ENCODE data around the gene PROKR1. TPM values are rescaled to one million over a fixed set of nuclear protein-coding genes. Genes with fewer than 3 reads are reported as not detected.
A peak's percentile ranks its signal among the peaks of the same experiment; 100 is the strongest.
"Not testable (repeated sequence)": the region's sequence is repeated elsewhere in the genome, so short reads cannot be mapped to it uniquely, and the experiment has no call there.

PROKR1 gene
- total RNA-seq, 1 donor from 2014 or later = not detected

DNA sequence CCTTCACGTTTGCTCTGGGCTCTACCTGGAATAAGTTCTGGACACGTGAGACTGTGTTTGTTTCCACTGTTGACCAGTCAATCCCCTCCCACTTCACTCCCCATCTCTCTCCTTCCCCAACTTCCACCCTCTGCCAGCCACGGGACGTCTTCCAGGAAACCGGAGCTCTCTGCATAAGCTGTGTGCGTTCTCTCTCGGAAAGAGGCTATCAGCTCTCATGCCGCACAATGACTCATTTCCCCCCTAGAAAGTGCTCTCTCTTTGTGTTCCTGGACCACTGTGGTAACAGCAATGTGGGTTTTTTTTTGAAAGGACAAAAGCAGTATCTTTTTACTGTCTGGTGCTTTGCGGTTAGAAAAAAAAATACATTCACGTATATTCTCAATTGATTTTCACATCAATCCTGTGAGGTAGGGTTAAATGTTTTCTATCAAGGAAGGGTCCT is 10.2 kb downstream of the PROKR1 start:
- peak; percentile 64 for DNase-seq (ENCODE audit: extremely low read depth, low read depth, low spot score)

GRCh38 chr2:68658266-68658665 is 14.9 kb downstream of the PROKR1 start:
- DNase-seq (ENCODE audit: extremely low read depth, low read depth, low spot score) = no peak

DNA sequence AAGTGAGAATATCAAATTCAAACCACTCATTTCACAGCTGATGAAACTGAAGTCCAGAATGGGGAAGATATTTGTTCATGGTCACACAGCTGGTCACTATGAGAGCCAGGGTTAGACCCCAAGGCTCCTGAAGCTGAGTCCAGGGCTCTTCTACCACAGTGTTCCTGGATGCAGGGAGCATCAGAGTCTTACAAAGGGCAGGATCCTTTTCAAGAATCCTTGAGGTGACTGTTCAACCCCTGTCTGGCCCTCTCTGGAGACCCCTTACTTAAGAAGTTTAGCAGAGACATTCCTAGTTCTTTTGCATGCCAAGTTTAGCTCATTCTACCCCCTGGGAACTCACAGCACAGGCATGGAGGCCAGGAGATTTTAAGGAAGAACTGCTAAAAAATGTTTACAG is 15.7 kb downstream of the PROKR1 start:
- no peak for DNase-seq (ENCODE audit: extremely low read depth, low read depth, low spot score)

- DNase-seq (ENCODE audit: extremely low read depth, low read depth, low spot score) = no peak
Measured at GRCh38 chr2:68660658-68661057, 17.3 kb downstream of the PROKR1 start.

DNA sequence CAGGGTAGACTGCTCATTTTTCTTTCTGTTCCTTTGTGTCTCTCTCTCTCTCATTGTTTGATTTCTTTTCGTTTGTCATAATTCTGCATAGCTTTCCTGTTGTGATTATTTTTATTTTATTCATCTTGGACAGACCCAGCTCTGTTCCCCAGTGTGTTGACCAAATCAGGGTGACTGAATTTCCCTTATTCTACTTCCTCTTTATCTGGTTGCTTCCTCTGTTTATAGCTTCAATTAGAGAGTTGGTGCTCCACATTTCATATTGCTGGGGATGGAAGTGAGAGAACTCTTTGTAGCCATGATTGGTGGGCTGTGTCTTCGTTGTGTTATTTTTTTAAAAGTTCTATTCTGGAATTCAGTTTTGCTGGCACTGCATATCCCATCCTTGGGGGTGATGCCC is 19.1 kb downstream of the PROKR1 start:
- DNase-seq (ENCODE audit: extremely low read depth, low read depth, low spot score) = no peak

DNA sequence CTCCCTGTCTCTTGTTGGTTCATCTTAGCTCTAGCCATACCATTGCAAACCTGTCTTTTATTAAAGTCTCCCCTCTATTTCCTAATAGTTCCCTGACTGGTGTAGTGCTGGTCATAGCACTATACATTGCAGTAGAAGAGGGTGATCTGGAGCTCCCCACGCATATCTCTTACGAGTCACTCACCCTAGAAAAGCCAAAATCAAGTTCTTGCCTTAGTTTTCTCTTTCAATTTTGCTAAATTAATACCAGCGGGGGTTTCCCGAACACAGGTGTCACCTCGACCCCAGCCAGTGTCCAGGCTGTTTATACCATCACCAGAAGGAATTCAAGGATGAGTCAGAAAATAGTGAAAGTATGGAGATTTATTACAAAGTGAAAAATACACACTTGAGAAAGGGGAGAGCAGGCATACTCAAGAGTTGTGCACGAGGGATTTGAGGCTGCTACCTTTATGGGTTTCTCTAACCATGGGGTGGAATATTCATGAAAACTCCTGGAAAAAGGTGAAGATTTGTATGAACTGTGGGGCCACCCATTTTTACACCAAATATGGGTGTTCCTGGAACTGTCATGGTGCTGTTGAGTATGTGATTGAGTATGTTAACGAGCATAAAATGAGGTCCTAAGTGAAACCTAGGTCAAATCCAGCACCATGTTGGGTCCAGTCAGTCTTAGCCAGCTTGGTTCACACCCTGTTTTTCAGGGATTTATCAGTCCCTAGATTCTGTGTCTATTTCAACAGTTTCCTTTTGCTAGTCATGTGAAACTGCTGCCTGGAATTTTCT is 20.2 kb downstream of the PROKR1 start:
- no peak for DNase-seq (ENCODE audit: extremely low read depth, low read depth, low spot score)

- no peak for DNase-seq (ENCODE audit: extremely low read depth, low read depth, low spot score)
Measured at GRCh38 chr2:68667371-68667770, 24.0 kb downstream of the PROKR1 start.

DNA sequence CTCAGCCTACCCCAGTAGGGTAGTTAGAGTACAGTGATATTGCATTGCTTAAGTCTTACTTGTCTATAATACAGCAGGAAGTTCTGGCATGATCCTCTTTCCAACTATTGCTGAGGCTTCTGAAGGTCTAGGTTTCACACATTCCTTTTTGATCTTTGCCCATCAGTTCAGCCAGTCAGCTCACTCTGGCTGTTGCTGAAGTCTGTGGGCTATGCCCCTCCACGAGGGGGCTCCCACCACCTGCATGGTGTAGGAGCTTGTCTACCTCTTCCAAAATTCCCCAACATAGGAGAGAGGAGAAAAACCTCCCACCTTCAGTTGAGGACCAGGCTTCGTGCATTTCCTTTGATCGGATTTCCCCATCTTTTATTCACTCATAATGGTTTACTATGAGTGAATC is 26.3 kb downstream of the PROKR1 start:
- no peak for DNase-seq (ENCODE audit: extremely low read depth, low read depth, low spot score)

- DNase-seq (ENCODE audit: extremely low read depth, low read depth, low spot score) = no peak
Measured at GRCh38 chr2:68671961-68672360, 28.6 kb downstream of the PROKR1 start.

GRCh38 chr2:68673631-68674030 is 30.3 kb downstream of the PROKR1 start:
- no peak for DNase-seq (ENCODE audit: extremely low read depth, low read depth, low spot score)

- no peak for DNase-seq (ENCODE audit: extremely low read depth, low read depth, low spot score)
Measured at GRCh38 chr2:68675470-68675869, 32.1 kb downstream of the PROKR1 start.

- not testable (repeated sequence) for DNase-seq (ENCODE audit: extremely low read depth, low read depth, low spot score)
Measured at GRCh38 chr2:68677837-68678236, 34.5 kb downstream of the PROKR1 start.

GRCh38 chr2:68679166-68679916 is 36.0 kb downstream of the PROKR1 start:
- not testable (repeated sequence) for DNase-seq (ENCODE audit: extremely low read depth, low read depth, low spot score)

DNA sequence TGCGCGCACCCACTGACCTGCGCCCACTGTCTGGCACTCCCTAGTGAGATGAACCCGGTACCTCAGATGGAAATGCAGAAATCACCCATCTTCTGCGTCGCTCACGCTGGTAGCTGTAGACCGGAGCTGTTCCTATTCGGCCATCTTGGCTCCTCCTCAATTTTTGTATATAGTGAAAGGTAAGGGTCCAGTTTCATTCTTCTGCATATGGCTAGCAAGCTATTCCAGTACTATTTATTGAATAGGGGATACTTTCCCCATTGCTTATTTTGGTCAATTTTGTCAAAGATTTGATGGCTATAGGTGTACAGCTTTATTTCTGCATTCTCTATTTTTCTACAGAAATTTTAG is 36.5 kb downstream of the PROKR1 start:
- DNase-seq (ENCODE audit: extremely low read depth, low read depth, low spot score) = not testable (repeated sequence)

GRCh38 chr2:68684197-68684596 is 40.8 kb downstream of the PROKR1 start:
- no peak for DNase-seq (ENCODE audit: extremely low read depth, low read depth, low spot score)

DNA sequence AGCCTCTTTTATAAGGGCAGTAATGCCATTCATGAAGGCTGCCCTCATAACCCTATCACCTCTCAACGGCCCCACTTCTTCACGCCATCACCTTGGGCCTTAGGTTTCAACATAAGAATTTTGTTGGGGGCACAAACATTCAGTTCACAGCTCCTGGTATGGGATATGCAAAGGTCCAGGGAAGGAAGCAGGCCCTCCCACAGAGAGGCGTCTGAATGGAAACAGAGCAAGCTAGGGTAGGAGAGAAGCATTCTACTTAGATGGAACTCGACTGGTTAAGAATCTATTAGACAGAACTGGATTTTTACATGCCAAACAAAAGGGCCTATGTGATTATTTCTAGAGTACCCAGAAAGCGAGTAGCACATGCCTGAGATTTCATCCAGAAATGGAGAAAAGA is 42.8 kb downstream of the PROKR1 start:
- no peak for DNase-seq (ENCODE audit: extremely low read depth, low read depth, low spot score)

DNA sequence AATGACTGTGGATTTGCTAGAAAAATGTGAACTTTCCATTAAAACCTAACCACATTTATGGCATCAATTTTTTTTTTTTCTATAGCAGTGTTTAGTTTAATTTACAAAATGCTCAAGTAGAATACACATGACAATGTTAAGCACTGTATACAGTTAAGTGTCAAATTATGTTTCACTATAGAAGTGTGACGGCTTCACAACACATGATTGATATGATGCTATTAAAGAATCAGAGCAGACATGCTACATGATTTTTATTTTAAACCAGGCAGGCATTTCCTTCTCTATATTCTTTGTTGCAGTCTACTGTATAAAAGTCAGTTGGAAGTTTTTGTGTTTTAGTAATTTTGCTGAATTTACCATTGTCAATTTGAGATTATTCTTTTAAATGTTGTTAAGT is 43.6 kb downstream of the PROKR1 start:
- DNase-seq (ENCODE audit: extremely low read depth, low read depth, low spot score) = no peak

- DNase-seq (ENCODE audit: extremely low read depth, low read depth, low spot score) = no peak
Measured at GRCh38 chr2:68689553-68690537, 46.5 kb downstream of the PROKR1 start.

DNA sequence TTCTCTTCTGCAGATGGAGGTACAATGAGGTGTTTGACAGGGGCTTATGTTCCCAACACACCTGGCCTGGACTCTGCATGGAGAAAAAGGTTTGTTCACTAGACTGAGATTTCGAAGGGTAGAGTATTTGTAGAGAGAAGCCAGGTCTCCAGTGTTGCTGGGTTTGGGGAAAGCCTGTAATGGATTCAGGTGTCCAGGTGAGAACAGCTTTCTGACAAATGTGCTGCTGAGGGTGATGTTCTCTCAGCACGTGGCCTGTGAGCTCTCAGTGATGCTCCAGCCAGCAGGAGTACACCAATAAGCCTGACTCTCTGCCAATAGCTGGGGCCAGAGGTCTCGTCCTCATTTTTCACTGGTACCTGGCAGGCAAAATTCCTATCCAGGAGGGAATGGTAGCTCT is 47.5 kb downstream of the PROKR1 start:
- DNase-seq (ENCODE audit: extremely low read depth, low read depth, low spot score) = no peak

GRCh38 chr2:68692511-68692910 is 49.1 kb downstream of the PROKR1 start:
- DNase-seq (ENCODE audit: extremely low read depth, low read depth, low spot score) = no peak

DNA sequence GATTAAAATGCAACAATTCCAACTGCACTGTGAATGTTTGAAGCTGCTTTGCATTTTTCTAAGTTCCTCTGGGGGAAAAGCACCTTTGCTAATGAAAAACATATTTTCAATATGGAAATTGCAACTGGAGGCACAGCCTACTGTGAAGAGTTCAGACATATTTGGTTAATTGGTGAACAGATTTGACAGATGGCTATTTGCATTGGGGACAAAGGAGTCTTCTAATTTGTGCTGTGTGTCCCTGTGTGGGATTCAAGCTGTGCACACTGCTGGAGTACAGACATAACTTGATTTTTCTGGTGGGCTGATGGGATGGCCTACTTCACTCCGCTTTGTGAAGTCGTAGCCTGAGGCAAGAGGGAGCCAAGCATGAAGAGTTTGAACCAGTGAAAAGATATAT is 50.6 kb downstream of the PROKR1 start:
- no peak for DNase-seq (ENCODE audit: extremely low read depth, low read depth, low spot score)

Data from glomerular endothelial cell (primary cell).